Pancreas (tissue), 10 donors: Measurements from ENCODE around the gene TRA2A. TPM values are rescaled to one million over a fixed set of nuclear protein-coding genes. Genes with fewer than 3 reads are reported as not detected.
A peak's percentile ranks its signal among the peaks of the same experiment; 100 is the strongest.

Experiments
- ATAC-seq, 4 donors: fragments of 200-7000 bp; cut with Tn5 transposase; one replicate each; pipeline versions ENCODE4 v1.8.0 to v1.9.1; 2020; ENCODE audit warnings: mild to moderate bottlenecking in 4 of 4, moderate library complexity in 4 of 4
- DNase-seq, 6 donors: peaks; one replicate each; pipeline ENCODE4 v3.0.0-alpha.2; 2020
- FAIRE-seq: peaks from 2 replicates; lab custom pipeline; 2012; peaks lifted over from hg19 to GRCh38; lab: Jason Lieb, UNC
- H3K27ac ChIP-seq, 4 donors: fragments of 200-600 bp; sonication (generic); 1 replicate in 3 of 4; 2 replicates in 1 of 4; pipeline versions ENCODE4 v1.5.0 to v1.8.0; 2020
- H3K27me3 ChIP-seq, 4 donors: fragments of 200-600 bp; one replicate each; pipeline ENCODE4 v1.8.0; 2021
- H3K36me3 ChIP-seq, 3 donors: fragments of 200-600 bp; sonication (generic) in 1 of 3; one replicate each; pipeline versions ENCODE4 v1.5.0 to v1.8.0; 2020 to 2021
- H3K4me1 ChIP-seq, 3 donors: fragments of 200-600 bp; one replicate each; pipeline ENCODE4 v1.8.0; 2021
- H3K4me3 ChIP-seq, 4 donors: fragments of 200-600 bp; sonication (generic) in 2 of 4; one replicate each; pipeline versions ENCODE4 v1.5.0 to v1.8.0; 2020 to 2021
- H3K9me3 ChIP-seq, 4 donors: fragments of 200-600 bp; one replicate each; pipeline ENCODE4 v1.8.0; 2021
- CTCF ChIP-seq, 4 donors: fragments of 200-600 bp; sonication (generic) in 3 of 4; IDR thresholded peaks; one replicate each; pipeline versions ENCODE4 v1.5.0 to v1.8.0; 2021; ENCODE audit warnings: antibody characterized with exemption in 4 of 4
- WGBS, 2 donors: extraction: QIAGEN DNeasy Blood & Tissue Kit; methylation state at CpG; one replicate each; pipeline ENCODE4 v1.1.7; 2013; 5-methylcytosine and 5-hydroxymethylcytosine counted together
- intact Hi-C, 3 donors: fragments of 100-400 bp; cut with DNase I; formaldehyde crosslinking; loops; one replicate each; pipeline versions ENCODE4 v1.11.1 to v1.14.2; 2022
- polyA plus RNA-seq, 2 donors: library from polyadenylated mRNA; stranded (reverse); fragments of 200-250 nt; gene quantifications; one replicate each; pipeline ENCODE4 v1.2.3, GENCODE V29; 2013
- total RNA-seq, 6 donors: library from RNA; stranded (reverse); fragmentation: NEBNext Ultra II Directional in 4 of 6; extraction: Animal tissue kit (Norgen Biotek cat#: 25700) in 4 of 6; gene quantifications; one replicate each; pipeline versions ENCODE4 v1.2.1 to v1.2.4, GENCODE V29; 2021 to 2023
- donor health status: healthy with polysubstance abuse.
- donor health status: DM: no; HTN: no; CAD: no; lungs with moderate emphysema.
- donor health status: DM: no; HTN: no; CAD: no.
- donor health status: control.
- donor health status: control.
- donor health status: Bipolar disorder and iron deficiency.
- donor health status: DM: yes; HTN: yes; CAD: no.
- donor health status: DM: no; HTN: no; CAD: no.
- donor health status: DM: no; HTN: no; CAD: no.
- donor health status: DM: yes; HTN: yes; CAD: no.

The TRA2A gene
- total and polyA plus RNA-seq, 8 donors, result 19.1 to 63.6 (median 28.4) TPM

- no peak overlapping the region for H3K27ac ChIP-seq
- H3K36me3 ChIP-seq, result no peaks in the 10 kb centered on the region
- 16 to 17% methylated on average over 32 of the region's 32 CpGs for WGBS, 2 donors
- DNase-seq (no peak), ATAC-seq (peak in 2 of 4 donors; percentile 8 to 19), FAIRE-seq (no peak)
- no peak overlapping the region for H3K4me3 ChIP-seq
- peaks cover 0 to 30% (median 9%) of the 10 kb centered on the region in 3 donors for H3K4me1 ChIP-seq
- H3K9me3 ChIP-seq, result no peaks in the 10 kb centered on the region
- TF ChIP-seq CTCF (IDR thresholded peaks at IDR 0.05), result no peak
- intact Hi-C loops, result no loop called here
- peaks cover 18 to 65% (median 36%) of the 10 kb centered on the region in 4 donors for H3K27me3 ChIP-seq
Observed at GRCh38 chr7:23467806-23468525, 63.8 kb downstream of the TRA2A start.

DNA sequence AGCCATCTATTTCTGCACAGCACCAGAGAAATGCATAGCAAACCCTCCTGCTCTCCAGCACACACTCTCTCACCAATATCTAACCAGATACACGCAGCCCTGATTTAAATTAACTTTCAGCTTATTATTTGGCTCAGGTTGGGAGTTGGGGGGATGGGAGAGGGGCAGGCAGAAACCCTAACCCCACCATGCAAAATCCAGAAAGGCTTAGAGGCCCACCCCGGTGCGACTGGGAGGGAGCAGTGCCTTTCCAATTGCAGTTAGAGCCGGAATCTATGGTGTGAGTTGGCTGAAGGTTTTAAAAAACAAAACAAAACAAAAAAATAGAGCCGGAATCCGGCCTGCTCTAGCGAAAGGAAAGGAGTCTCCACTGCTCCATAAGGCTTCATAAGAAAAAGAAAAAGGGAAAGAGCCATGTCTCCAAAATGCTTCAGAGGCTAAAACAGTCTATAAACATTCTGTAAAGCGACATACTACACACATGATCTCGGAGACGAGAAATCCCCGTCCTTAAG lies 64.4 kb downstream of the TRA2A start:
- FAIRE-seq (no peak), DNase-seq (no peak), ATAC-seq (no peak)
- H3K9me3 ChIP-seq, result no peaks in the 10 kb centered on the region
- TF ChIP-seq CTCF (IDR thresholded peaks at IDR 0.05), result no peak
- no peak overlapping the region for H3K27ac ChIP-seq
- peaks cover 0 to 30% (median 9%) of the 10 kb centered on the region in 3 donors for H3K4me1 ChIP-seq
- WGBS, 2 donors, result 39 to 44% methylated on average over 11 of the region's 11 CpGs
- no peak overlapping the region for H3K4me3 ChIP-seq
- H3K36me3 ChIP-seq, result no peaks in the 10 kb centered on the region
- peaks cover 12 to 59% (median 30%) of the 10 kb centered on the region in 4 donors for H3K27me3 ChIP-seq
- intact Hi-C loops, result no loop called here

DNA sequence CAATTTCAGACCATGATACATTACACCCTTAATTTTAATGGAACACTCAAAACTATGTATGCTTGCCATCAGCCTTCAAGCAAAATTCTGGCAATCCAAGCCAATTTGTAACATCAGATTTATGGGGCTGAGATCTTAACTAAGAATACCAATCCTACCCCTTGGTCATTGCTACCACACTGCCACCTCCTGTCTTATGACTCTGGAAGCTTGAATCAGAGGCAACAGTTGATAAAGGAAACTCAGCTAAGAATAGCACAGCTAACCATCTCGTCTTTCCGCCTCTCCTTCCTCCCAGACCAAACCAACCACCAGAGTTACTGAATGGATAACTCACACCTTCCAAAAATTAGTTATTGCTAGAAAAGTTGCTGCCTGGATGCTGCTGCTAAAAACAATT lies 68.9 kb downstream of the TRA2A start:
- H3K27me3 ChIP-seq, result peaks cover 0 to 21% (median 10%) of the 10 kb centered on the region in 4 donors
- no peak for FAIRE-seq
- H3K4me3 ChIP-seq, result no peak overlapping the region
- 17 to 20% methylated on average over 2 of the region's 2 CpGs for WGBS, 2 donors
- no peaks in the 10 kb centered on the region for H3K36me3 ChIP-seq
- DNase-seq, result no peak
- intact Hi-C loops, result no loop called here
- H3K9me3 ChIP-seq, result no peaks in the 10 kb centered on the region
- H3K4me1 ChIP-seq, result peaks cover 0 to 2% (median 0%) of the 10 kb centered on the region in 3 donors
- H3K27ac ChIP-seq, result no peak overlapping the region
- TF ChIP-seq CTCF (IDR thresholded peaks at IDR 0.05), result no peak
- peak in 3 of 4 donors; percentile 61 to 73 (median 72) for ATAC-seq

DNA sequence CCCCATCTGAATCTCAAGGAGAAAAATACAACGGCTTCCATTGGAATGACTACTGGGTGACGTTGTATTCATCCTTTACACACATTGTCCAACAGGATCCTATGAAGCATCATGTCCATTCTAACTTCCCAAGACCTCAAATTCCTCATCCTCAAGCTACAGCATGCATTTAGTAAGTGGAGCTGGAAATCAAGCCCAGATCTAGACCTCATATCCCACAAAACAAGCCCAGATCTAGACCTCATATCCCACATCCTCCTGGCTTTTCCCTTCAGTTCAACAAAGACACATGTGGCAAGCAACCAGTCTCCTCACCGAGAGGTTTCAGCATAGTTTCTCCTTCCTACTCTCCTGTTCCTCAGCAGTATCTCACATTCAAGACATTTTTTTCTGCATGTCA lies 73.7 kb downstream of the TRA2A start:
- DNase-seq (no peak), FAIRE-seq (no peak), ATAC-seq (no peak)
- H3K9me3 ChIP-seq, result no peaks in the 10 kb centered on the region
- H3K27me3 ChIP-seq, result peaks cover 0 to 11% (median 0%) of the 10 kb centered on the region in 4 donors
- TF ChIP-seq CTCF (IDR thresholded peaks at IDR 0.05), result no peak
- whole genome bisulfite sequencing, 2 donors, result 67 to 84% methylated on average over 3 of the region's 3 CpGs
- no peaks in the 10 kb centered on the region for H3K36me3 ChIP-seq
- H3K27ac ChIP-seq, result no peak overlapping the region
- H3K4me1 ChIP-seq, result no peaks in the 10 kb centered on the region
- intact Hi-C loops, result no loop called here
- no peak overlapping the region for H3K4me3 ChIP-seq

GRCh38 chr7:23456093-23456492 lies 75.7 kb downstream of the TRA2A start:
- no peaks in the 10 kb centered on the region for H3K4me1 ChIP-seq
- FAIRE-seq (no peak), DNase-seq (no peak), ATAC-seq (no peak)
- 77 to 87% methylated on average over 3 of the region's 3 CpGs for WGBS, 2 donors
- no peak overlapping the region for H3K4me3 ChIP-seq
- no peak for TF ChIP-seq CTCF (IDR thresholded peaks at IDR 0.05)
- peaks cover 0 to 9% (median 0%) of the 10 kb centered on the region in 4 donors for H3K27me3 ChIP-seq
- no peaks in the 10 kb centered on the region for H3K36me3 ChIP-seq
- intact Hi-C loops, result no loop called here
- no peaks in the 10 kb centered on the region for H3K9me3 ChIP-seq
- no peak overlapping the region for H3K27ac ChIP-seq
